Esophagus mucosa (tissue), 1 donor: ENCODE measurements around the gene POLR2H. TPM values are rescaled to one million over a fixed set of nuclear protein-coding genes. Genes with fewer than 3 reads are reported as not detected.
A peak's percentile ranks its signal among the peaks of the same experiment; 100 is the strongest.

Source experiments
- ATAC-seq: fragments of 200-7000 bp; cut with Tn5 transposase; one replicate; pipeline ENCODE4 v1.9.1; 2020
- total RNA-seq: library from RNA; stranded (reverse); gene quantifications from one replicate; pipeline ENCODE4 v1.2.4, GENCODE V29; 2023
- donor health status: DM: yes; HTN: yes; CAD: no.

The POLR2H gene
- 46.0 TPM for total RNA-seq

DNA sequence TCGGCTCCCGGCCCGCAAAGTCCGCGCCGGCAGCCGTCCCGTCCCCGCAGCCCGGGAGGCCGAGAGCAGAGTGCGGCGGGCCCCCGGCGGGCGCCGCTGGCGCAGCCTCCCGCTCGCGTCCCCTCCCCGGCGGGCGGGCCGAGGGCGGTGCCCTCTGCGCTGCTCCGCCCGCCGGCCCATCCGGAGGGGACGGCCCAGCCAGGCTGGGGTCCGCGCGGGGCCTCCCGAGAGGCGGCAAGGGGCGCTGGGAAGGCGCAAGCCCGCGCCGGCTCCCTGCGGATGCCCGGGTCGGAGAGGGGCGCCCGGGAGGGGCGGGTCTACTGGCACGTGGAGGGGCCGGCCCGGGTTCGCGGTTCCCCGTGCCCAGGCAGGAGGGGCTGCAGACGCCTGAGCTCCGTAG, at the start of gene POLR2H, which contains the start of gene CLCN2:
TSS of gene POLR2H (plus strand) at position 179 of the 400 bp plus-strand sequence. CDS start 1,783 bp downstream, outside the sequence.
TSS of gene CLCN2 (minus strand) at position 74 of the 400 bp plus-strand sequence. CDS start 126 bp downstream, outside the sequence.
- ATAC-seq, result peak; percentile 44

DNA sequence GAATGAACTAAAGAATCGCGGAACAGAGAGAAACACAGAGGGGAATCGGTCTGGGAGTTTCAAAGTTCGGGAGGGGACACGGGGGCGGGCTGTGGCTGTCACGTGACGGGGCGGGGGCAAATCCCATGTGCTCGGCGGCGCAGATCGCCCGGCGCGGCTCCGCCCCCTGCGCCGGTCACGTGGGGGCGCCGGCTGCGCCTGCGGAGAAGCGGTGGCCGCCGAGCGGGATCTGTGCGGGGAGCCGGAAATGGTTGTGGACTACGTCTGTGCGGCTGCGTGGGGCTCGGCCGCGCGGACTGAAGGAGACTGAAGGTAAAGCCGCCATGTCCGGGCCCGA, 47.2 kb upstream of the POLR2H start, which contains the start of gene EIF4G1:
TSS of gene EIF4G1 (plus strand) at position 244 of the 337 bp plus-strand sequence. CDS start 1,191 bp downstream, outside the sequence.
- ATAC-seq, result peak; percentile 85

DNA sequence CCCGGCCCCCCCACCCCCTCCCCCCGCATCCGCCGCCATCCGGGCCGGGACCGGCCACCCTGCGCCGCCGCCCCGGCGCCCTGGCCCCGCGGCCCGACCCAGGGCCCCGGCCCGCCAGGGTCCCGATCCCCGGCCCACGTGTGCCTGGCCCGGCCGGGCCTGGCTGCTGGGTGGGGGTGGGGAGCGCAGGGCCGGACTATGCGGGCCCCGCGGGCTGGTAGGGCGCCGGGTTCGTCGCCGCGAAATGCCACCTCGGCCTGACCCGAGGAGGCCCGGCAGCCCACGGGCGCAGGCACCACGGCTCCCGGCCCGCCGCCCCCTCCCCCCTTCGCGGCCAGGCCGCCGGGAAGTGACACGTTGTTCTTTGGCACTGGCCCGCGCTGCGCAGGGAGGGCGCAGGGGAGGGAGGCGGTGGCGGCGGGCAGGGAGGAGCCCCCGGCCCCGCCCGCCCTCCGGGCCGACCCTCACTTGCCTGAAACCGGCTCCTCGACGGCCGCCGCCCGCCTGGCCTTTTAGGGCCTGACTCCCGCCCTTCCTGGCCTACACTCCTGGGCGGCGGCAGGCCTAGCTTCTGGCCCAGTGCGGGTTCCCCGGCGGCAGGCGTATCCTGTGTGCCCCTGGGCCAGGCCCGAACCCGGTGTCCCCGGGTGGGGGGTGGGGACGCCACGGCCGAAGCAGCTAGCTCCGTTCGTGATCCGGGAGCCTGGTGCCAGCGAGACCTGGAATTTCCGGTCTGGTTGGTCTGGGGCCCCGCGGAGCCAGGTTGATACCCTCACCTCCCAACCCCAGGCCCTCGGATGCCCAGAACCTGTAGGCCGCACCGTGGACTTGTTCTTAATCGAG, 46.6 kb upstream of the POLR2H start:
- peak; percentile 68 for ATAC-seq

DNA sequence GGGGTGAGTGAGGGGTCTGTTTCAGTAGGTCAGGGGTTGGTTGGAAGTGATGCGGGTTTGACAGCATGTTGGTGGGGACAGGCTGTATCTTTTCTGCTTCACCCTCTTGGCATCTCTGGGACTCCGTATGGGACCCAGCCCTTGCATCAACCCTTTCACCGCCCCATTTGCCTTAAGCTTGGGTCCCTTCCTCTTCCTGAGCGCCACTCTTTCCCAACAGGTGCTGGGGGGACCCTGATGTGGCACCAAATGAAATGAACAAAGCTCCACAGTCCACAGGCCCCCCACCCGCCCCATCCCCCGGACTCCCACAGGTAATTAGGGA, 46.0 kb upstream of the POLR2H start:
- no peak for ATAC-seq

DNA sequence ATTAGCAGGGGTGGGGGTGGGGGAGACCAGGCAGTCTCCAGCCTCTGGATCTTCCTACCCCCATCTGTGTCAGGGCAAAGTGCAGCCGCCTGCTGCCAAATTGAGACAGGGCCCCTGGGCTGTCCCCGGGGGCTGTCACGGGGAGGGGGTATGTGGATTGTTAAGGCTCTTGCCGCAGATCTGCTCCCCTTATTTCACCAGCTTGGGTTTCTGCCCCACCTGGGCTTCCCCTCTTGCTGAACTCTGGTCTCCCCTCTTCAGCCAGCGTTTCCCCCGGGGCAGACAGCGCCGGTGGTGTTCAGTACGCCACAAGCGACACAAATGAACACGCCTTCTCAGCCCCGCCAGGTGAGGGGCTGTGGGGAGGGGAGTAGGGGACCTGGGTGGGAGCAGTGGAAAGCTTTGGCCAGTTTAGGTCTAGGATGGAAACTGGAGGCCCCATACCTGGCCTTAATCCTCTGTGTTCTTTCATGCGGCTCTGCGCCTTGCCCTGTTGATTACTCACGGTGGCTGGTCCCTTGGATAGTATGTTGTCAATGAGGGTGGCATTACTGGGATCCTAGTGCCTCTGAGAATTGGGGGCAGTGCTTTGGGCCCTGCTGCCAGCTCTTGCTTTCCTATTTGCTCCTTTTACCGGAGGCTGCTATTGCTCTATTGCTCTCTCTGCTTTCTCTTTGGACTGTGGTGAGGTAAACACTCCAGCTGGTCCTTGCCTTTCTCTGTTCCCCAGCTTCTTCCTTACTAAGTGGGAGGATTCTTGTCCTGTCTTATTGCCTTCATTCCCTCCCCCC, 45.4 kb upstream of the POLR2H start:
- peak; percentile 9 for ATAC-seq

DNA sequence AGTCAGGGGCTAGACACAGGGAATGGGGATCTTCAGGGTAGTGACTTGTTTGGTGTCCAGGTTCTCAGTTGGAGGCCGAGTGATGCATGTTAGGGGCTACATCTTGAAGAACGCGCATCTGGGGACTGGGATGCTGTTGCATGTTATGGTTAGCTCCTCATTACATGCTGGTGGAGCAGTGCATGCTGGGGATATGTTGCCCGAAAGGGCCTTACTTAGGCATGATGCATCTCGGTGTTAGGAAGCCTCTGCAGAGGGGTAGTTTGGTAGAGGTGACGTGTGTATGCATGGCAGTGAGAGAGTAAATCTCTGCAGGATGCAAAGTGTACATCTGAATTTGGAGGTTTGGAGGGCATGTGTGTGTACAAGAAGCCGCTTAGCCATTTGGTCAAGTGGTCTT, 44.7 kb upstream of the POLR2H start:
- no peak for ATAC-seq

DNA sequence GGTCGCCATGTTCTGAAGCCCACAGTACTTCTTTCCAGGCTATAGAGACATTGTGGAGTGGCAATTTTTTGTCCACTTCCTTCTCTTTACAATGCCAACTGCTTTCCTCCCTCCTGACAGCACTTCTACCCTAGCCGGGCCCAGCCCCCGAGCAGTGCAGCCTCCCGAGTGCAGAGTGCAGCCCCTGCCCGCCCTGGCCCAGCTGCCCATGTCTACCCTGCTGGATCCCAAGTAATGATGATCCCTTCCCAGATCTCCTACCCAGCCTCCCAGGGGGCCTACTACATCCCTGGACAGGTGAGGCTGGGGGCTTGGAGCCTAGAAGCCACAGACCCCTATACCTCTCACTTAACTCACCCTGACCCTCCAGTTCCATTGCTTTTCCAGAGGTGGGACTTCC, 44.3 kb upstream of the POLR2H start:
- no peak for ATAC-seq

DNA sequence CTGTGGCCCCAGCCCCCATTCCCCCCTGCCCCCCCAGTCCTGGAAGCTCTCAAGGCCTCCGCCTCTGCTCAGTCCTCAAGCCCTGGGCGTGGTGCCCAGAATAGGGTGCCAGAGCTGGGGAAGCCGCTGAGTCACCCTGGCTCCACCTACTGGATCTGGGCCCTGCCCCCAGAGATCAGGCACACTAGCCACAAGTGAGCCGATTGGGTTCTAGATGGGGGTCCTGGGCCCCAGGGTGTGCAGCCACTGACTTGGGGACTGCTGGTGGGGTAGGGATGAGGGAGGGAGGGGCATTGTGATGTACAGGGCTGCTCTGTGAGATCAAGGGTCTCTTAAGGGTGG, 41.4 kb upstream of the POLR2H start:
- peak; percentile 86 for ATAC-seq

DNA sequence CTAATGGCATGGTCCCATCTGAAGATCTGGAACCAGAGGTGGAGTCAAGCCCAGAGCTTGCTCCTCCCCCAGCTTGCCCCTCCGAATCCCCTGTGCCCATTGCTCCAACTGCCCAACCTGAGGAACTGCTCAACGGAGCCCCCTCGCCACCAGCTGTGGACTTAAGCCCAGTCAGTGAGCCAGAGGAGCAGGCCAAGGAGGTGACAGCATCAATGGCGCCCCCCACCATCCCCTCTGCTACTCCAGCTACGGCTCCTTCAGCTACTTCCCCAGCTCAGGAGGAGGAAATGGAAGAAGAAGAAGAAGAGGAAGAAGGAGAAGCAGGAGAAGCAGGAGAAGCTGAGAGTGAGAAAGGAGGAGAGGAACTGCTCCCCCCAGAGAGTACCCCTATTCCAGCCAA, 39.8 kb upstream of the POLR2H start:
- ATAC-seq, result no peak

DNA sequence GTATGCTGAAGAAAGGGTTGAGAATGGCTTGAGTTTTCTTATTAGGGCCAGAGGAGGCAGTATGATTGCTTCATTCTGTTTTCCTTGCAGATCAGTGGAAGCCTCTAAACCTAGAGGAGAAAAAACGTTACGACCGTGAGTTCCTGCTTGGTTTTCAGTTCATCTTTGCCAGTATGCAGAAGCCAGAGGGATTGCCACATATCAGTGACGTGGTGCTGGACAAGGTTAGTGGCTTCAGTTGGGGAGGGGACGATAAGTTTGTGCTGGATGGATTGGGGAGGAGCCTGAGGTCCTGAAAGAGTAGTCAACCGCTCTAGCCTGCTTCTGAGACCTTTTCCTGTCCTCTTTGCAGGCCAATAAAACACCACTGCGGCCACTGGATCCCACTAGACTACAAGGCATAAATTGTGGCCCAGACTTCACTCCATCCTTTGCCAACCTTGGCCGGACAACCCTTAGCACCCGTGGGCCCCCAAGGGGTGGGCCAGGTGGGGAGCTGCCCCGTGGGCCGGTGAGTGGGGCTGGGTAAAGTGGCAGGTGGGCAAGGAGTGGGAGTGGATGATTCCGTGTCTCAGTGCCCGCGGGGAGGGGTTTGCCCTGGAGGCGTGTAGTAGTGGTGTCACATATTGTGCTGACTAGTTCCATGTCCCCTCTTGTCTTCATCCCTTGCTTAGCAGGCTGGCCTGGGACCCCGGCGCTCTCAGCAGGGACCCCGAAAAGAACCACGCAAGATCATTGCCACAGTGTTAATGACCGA, 38.6 kb upstream of the POLR2H start:
- ATAC-seq, result no peak

DNA sequence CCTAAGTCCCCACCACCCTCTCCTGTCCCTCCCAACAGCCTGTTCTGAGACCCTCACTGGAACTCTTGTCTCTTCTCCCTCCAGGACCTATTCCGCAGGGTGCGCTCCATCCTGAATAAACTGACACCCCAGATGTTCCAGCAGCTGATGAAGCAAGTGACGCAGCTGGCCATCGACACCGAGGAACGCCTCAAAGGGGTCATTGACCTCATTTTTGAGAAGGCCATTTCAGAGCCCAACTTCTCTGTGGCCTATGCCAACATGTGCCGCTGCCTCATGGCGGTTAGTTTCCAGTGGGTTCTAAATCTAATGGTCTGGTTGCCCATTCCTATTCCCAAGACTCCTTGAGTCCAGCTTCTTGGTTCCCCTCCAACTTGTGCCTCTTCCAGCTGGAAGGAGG, 37.8 kb upstream of the POLR2H start:
- ATAC-seq, result no peak

DNA sequence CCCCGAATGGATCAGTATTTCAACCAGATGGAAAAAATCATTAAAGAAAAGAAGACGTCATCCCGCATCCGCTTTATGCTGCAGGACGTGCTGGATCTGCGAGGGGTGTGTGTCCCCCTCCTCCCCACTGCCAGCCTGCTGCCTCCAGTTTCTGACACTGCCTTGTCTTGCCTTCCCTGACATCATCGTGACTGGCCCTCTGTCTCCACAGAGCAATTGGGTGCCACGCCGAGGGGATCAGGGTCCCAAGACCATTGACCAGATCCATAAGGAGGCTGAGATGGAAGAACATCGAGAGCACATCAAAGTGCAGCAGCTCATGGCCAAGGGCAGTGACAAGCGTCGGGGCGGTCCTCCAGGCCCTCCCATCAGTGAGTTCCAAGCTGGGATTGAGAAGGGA, 36.2 kb upstream of the POLR2H start:
- no peak for ATAC-seq

DNA sequence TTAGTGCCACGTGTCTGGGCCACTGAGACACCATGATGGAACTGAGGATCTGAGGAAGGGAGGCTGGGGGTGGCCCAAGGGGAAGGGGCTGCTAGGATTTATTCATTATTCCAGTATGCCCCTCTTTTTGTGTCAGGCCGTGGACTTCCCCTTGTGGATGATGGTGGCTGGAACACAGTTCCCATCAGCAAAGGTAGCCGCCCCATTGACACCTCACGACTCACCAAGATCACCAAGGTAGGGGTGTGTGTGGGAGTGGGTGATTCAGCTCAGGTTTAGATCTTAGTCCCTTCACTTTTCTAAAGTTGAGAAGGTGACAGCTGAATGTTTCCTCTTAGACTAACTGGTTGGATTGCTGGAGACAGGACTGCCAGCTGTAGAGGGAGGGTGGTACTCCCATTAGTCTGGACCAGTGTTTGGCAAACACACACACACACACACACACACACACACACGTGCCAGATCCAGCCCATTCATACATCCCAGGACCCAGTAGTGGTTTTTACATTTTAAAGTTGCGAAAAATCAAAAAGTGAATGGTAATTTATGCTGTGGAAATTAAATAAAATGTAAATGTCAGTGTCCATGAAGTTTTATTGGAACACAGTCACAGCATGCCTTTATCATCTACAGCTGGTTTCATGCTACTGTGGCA, 35.7 kb upstream of the POLR2H start:
- peak; percentile 17 for ATAC-seq

DNA sequence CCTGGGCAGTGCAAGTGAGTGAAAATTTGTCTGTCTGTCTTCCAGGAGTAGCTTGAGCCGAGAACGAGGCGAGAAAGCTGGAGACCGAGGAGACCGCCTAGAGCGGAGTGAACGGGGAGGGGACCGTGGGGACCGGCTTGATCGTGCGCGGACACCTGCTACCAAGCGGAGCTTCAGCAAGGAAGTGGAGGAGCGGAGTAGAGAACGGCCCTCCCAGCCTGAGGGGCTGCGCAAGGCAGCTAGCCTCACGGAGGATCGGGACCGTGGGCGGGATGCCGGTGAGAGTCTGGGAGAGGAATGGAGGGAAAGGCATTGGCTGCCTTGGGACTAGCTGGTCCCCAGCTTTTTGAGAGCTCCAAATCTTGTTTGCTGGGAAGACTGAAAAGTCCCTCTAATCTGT, 34.3 kb upstream of the POLR2H start:
- ATAC-seq, result no peak

DNA sequence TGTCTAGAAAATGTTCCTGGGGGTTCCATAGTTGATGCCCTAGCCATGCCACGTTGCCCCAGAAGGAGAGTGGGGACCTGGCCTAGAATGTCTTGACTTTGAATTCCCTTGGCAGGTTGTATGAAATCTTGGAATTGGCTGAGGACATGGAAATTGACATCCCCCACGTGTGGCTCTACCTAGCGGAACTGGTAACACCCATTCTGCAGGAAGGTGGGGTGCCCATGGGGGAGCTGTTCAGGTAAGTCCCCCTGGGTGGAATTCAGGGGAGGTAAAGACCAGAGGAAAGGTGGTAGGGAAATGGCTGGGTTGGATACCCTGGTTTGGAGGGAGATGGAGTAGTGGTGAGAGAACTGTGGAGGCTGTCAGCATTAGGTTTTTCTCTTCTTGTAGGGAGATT, 33.0 kb upstream of the POLR2H start:
- ATAC-seq, result no peak

DNA sequence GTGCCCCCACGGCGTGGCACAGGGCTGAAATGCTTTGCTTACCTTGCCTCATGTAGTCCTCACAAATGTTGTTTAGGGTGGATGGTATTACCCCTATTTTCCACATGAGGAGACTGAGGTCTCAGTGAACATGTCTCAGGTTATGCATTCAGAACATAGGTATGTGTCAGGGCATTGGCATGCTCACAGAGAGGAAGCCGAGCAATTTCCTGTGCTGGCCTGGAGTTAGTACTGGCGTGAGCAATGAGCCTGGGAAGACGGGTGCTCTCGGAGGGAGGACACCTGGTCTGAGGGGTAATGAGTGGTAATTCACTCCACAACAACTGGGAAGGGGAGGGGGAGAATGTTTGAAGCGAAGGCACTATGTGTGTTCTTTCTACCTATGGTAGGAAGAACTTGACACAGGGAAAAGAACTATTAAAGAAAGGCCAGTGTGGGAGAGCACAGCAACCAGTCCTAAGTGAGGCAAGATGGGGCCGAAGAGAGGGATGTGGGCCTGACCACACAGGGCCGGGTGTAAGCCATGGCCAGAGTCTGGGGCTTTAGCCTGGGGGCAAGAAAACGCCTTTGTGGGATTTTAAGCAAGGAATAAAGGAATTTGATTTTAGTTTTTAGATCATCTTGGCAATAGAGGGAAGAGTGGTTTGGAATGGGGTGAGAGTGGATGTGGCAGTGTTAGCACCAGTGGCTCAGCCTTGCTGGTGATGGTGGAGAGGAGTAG, 29.0 kb upstream of the POLR2H start:
- no peak for ATAC-seq

DNA sequence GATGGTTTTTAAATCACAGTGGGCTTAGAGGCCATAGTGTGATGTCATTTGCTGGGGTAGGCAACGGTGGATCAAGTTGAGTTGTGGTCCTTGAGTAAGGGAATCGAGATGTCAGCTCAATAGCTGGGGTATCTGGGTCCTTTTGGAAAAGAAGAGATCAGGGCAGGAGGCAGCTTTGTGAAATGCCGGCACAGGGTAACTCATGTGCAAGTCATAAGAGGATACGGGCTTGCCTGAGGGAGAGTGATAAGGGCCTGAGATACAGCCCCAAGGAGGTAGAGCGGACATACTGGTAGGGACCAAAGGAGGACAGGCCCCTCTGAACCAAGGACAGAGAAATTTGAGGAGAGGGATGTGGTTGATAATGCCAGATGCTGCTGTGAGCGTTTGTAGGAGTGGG, 28.3 kb upstream of the POLR2H start:
- no peak for ATAC-seq

DNA sequence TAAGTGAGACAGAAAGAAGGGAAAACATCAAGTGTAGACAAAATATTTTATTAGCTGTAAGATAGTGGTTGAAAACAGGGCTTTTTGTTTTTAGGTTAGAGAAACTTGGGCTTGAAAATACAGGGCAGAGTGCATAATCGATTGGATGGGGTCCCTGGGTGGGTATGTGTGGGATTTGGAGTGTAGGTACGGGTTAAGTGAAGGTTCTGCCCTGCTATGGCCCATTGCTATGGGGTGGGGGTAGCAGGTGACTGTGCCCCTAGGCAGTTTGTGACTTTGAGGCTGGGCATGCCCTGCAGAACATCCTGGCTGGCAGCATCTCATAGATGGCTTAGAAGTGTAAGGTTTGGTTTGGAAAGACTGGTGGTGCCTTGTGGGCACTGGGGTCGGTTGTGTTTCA, 27.8 kb upstream of the POLR2H start:
- no peak for ATAC-seq

DNA sequence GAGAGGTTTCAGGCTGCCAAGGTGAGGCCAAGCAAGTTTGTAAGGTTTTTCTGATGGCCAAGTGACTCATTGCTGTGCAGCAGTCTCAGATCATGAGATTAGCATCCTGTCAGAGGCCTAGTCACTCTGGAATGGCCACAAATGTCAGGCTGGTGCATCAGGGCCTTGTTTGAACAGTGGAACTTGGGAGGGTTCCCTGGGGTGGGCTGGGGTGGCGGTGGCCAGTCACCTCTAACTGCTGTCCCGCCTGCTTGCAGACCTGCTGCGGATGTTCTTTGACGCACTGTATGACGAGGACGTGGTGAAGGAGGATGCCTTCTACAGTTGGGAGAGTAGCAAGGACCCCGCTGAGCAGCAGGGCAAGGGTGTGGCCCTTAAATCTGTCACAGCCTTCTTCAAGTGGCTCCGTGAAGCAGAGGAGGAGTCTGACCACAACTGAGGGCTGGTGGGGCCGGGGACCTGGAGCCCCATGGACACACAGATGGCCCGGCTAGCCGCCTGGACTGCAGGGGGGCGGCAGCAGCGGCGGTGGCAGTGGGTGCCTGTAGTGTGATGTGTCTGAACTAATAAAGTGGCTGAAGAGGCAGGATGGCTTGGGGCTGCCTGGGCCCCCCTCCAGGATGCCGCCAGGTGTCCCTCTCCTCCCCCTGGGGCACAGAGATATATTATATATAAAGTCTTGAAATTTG, 26.9 kb upstream of the POLR2H start:
- peak; percentile 49 for ATAC-seq

DNA sequence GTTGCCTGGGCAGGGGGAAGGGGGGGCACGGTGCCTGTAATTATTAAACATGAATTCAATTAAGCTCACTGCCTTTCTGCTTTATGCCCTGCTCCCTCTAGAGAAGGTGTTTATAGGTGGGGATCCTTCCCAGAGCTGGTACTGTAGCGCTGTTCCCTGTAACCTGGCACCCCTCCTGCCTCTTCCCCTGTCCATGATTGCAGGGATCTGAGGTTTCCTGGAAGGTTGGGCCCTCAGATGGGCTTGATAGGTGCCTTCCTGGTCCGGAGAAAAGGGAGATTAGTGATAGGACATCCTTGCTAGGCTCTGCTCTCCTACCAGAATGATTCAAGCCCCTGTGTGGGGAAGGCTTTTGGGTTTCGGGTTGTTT, 26.2 kb upstream of the POLR2H start:
- no peak for ATAC-seq
